ENCODE measurements around the gene RASSF7.
"Not testable (repeated sequence)": the region's sequence is repeated elsewhere in the genome, so short reads cannot be mapped to it uniquely, and the experiment has no call there.

Gene RASSF7

GRCh38 chr11:563812-564578 lies 3.2 kb downstream of the RASSF7 start:
- DNase-seq (ENCODE audit: extremely low read depth in 1 of 2, low read depth in 1 of 2) = no peak

GRCh38 chr11:565921-566509 lies 5.2 kb downstream of the RASSF7 start:
- DNase-seq (ENCODE audit: extremely low read depth in 1 of 2, low read depth in 1 of 2) = no peak

GRCh38 chr11:567011-567628 lies 6.3 kb downstream of the RASSF7 start:
- no peak for DNase-seq (ENCODE audit: extremely low read depth in 1 of 2, low read depth in 1 of 2)

- no peak for DNase-seq (ENCODE audit: extremely low read depth in 1 of 2, low read depth in 1 of 2)
Observed at GRCh38 chr11:567629-568292, 7.0 kb downstream of the RASSF7 start.

- peak; percentile 60 to 84 for DNase-seq (ENCODE audit: extremely low read depth in 1 of 2, low read depth in 1 of 2)
Observed at GRCh38 chr11:568306-569157, 7.8 kb downstream of the RASSF7 start.

GRCh38 chr11:569158-569885 lies 8.6 kb downstream of the RASSF7 start:
- DNase-seq (ENCODE audit: extremely low read depth in 1 of 2, low read depth in 1 of 2) = no peak

- no peak for DNase-seq (ENCODE audit: extremely low read depth in 1 of 2, low read depth in 1 of 2)
Observed at GRCh38 chr11:571802-572185, 11.0 kb downstream of the RASSF7 start.

GRCh38 chr11:573146-573759 lies 12.5 kb downstream of the RASSF7 start:
- DNase-seq (ENCODE audit: extremely low read depth in 1 of 2, low read depth in 1 of 2) = no peak

- DNase-seq (ENCODE audit: extremely low read depth in 1 of 2, low read depth in 1 of 2) = not testable (repeated sequence)
Observed at GRCh38 chr11:574031-574570, 13.3 kb downstream of the RASSF7 start.

- no peak for DNase-seq (ENCODE audit: extremely low read depth in 1 of 2, low read depth in 1 of 2)
Observed at GRCh38 chr11:574632-575312, 14.0 kb downstream of the RASSF7 start.

GRCh38 chr11:575313-575995 lies 14.7 kb downstream of the RASSF7 start:
- no peak for DNase-seq (ENCODE audit: extremely low read depth in 1 of 2, low read depth in 1 of 2)

- DNase-seq (ENCODE audit: extremely low read depth in 1 of 2, low read depth in 1 of 2) = peak; percentile 93 to 94
Observed at GRCh38 chr11:575996-576768, 15.4 kb downstream of the RASSF7 start, which contains the start of gene PHRF1. PHRF1 (plus strand) TSS chr11:576470; CDS start chr11:581513, 5,043 bp downstream.

- no peak for DNase-seq (ENCODE audit: extremely low read depth in 1 of 2, low read depth in 1 of 2)
Observed at GRCh38 chr11:576811-577610, 16.2 kb downstream of the RASSF7 start.

- no peak for DNase-seq (ENCODE audit: extremely low read depth in 1 of 2, low read depth in 1 of 2)
Observed at GRCh38 chr11:577611-577894, 16.8 kb downstream of the RASSF7 start.

- no peak for DNase-seq (ENCODE audit: extremely low read depth in 1 of 2, low read depth in 1 of 2)
Observed at GRCh38 chr11:578276-579035, 17.7 kb downstream of the RASSF7 start.

Measured in activated CD8-positive, alpha-beta memory T cell treated with anti-CD3 and anti-CD28 coated beads for 1 hour (primary cell).